Esophagus muscularis mucosa (tissue), 4 donors: ENCODE data around the gene MINPP1. TPM values are rescaled to one million over a fixed set of nuclear protein-coding genes. Genes with fewer than 3 reads are reported as not detected.
A peak's percentile ranks its signal among the peaks of the same experiment; 100 is the strongest.

Experiments
- DNase-seq: peaks from one replicate; pipeline ENCODE4 v3.0.0-alpha.2; 2017; ENCODE audit errors: extremely low spot score
- H3K27ac ChIP-seq, 4 donors: fragments of 200-600 bp; sonication (generic); replicated peaks in 1 of 4; 1 replicate in 3 of 4; 2 replicates in 1 of 4; pipeline ENCODE4 v1.5.1; 2016 to 2019; ENCODE audit warnings: mild to moderate bottlenecking in 1 of 4
- H3K27me3 ChIP-seq, 4 donors: fragments of 200-600 bp; sonication (generic); one replicate each; pipeline versions ENCODE4 v1.5.1 to v1.6.0; 2016 to 2019
- H3K36me3 ChIP-seq, 4 donors: fragments of 200-600 bp; sonication (generic); one replicate each; pipeline ENCODE4 v1.5.1; 2016 to 2019
- H3K4me1 ChIP-seq, 4 donors: fragments of 200-600 bp; sonication (generic); one replicate each; pipeline ENCODE4 v1.5.1; 2016 to 2019
- H3K4me3 ChIP-seq, 4 donors: fragments of 200-600 bp; sonication (generic); 1 replicate in 2 of 4; 2 replicates in 2 of 4; pipeline ENCODE4 v1.5.1; 2016 to 2019; ENCODE audit warnings: mild to moderate bottlenecking in 4 of 4, moderate library complexity in 1 of 4
- H3K9me3 ChIP-seq, 4 donors: fragments of 200-600 bp; sonication (generic); 1 replicate in 3 of 4; 2 replicates in 1 of 4; pipeline ENCODE4 v1.5.1; 2016 to 2019
- EP300 ChIP-seq: sonication (generic); formaldehyde crosslinking; IDR thresholded peaks from one replicate; pipeline ENCODE4 v1.6.1; 2017; ENCODE audit warnings: antibody characterized with exemption
- POLR2A ChIP-seq: fragments of 450-650 bp; IDR thresholded peaks from one replicate; pipeline ENCODE4 v1.6.1; 2017; ENCODE audit warnings: antibody characterized with exemption, moderate library complexity, mild to moderate bottlenecking, low read depth
- POLR2AphosphoS5 ChIP-seq, 2 donors: sonication (generic); formaldehyde crosslinking; IDR thresholded peaks; one replicate each; pipeline ENCODE4 v1.6.1; 2017; ENCODE audit warnings: antibody characterized with exemption in 2 of 2
- WGBS: methylation state at CpG from one replicate; pipeline ENCODE4 v1.1.5; 2018; 5-methylcytosine and 5-hydroxymethylcytosine counted together
- intact Hi-C: fragments of 100-400 bp; cut with DNase I; formaldehyde crosslinking; loops from one replicate; pipeline ENCODE4 v1.15.1; 2023
- total RNA-seq, 4 donors: library from RNA; depleted of rRNA; stranded (reverse); fragments of >200 nt; gene quantifications; one replicate each; pipeline versions ENCODE4 v1.1.0 to v1.2.1, GENCODE V29; 2016
- TF ChIP-seq, protein P1 (sequence below), 3 experiments: fragments of 200-600 bp in 2 of 3; fragments of 450-650 bp in 1 of 3; sonication (generic) in 2 of 3; IDR thresholded peaks; one replicate each; pipeline ENCODE4 v1.5.1; 2017 to 2019; ENCODE audit warnings: antibody characterized with exemption in 3 of 3, mild to moderate bottlenecking in 2 of 3, moderate library complexity in 1 of 3

MINPP1 gene
- total RNA-seq, 4 donors from 2014 or later, result 8.1 to 13.3 (median 11.0) TPM

DNA sequence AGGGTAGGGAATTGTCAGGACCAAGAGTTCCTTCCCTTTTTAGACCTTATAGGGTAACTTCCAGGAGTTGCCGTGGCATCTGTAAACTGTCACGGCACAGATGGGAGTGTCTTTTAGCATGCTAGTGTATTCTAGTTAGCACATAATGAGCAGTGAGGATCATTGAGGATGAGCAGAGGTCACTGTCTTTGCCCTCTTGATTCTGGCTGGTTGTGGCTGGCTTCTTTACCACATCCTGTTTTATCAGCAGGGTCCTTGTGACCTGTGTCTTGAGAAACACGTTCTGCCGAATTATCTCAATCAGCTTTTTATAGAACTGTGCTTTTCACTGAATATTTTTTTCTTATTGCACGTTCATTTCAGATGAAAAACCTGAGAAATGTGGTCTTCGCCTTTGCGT lies 41.5 kb downstream of the MINPP1 start:
- Histone ChIP-seq H3K27me3 (no peaks in the 10 kb centered on the region), H3K27ac (no peak overlapping the region), H3K36me3 (peaks cover 0 to 40% (median 22%) of the 10 kb centered on the region in 4 donors), H3K4me1 (peaks cover 0 to 7% (median 6%) of the 10 kb centered on the region in 4 donors), H3K4me3 (no peak overlapping the region), H3K9me3 (peaks cover 0 to 9% (median 4%) of the 10 kb centered on the region in 4 donors)
- TF ChIP-seq POLR2A (no peak), EP300 (no peak), POLR2AphosphoS5 (IDR thresholded peaks at IDR 0.05) (no peak)
- TF ChIP-seq, protein P1, sequence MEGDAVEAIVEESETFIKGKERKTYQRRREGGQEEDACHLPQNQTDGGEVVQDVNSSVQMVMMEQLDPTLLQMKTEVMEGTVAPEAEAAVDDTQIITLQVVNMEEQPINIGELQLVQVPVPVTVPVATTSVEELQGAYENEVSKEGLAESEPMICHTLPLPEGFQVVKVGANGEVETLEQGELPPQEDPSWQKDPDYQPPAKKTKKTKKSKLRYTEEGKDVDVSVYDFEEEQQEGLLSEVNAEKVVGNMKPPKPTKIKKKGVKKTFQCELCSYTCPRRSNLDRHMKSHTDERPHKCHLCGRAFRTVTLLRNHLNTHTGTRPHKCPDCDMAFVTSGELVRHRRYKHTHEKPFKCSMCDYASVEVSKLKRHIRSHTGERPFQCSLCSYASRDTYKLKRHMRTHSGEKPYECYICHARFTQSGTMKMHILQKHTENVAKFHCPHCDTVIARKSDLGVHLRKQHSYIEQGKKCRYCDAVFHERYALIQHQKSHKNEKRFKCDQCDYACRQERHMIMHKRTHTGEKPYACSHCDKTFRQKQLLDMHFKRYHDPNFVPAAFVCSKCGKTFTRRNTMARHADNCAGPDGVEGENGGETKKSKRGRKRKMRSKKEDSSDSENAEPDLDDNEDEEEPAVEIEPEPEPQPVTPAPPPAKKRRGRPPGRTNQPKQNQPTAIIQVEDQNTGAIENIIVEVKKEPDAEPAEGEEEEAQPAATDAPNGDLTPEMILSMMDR (IDR thresholded peaks at IDR 0.05), result no peak
- 79% methylated on average over 7 of the region's 7 CpGs for WGBS
- intact Hi-C loops, result no loop called here
- no peak for DNase-seq

DNA sequence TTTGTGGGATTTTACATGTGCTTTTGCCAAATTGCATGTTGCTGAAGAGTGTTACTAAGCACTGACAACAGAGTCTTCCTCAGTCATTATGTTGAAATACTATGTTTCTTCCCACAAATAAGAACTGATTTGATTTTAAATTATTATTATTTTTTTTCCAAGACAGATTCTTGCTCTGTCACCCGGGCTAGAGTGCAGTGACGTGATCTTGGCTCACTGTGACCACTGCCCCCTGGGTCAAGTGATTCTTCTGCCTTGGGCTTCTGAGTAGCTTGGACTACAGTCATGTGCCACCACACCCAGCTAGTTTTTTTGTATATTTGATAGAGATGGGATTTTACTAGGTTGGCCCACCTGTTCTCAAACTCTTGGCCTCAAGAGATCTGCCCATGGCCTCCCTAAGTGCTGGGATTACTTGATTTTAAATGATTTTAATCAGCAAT lies 42.3 kb downstream of the MINPP1 start:
- intact Hi-C loops, result no loop called here
- TF ChIP-seq, protein P1 (IDR thresholded peaks at IDR 0.05), result no peak
- TF ChIP-seq POLR2AphosphoS5 (IDR thresholded peaks at IDR 0.05), result no peak
- TF ChIP-seq POLR2A, result no peak
- no peak for TF ChIP-seq EP300

DNA sequence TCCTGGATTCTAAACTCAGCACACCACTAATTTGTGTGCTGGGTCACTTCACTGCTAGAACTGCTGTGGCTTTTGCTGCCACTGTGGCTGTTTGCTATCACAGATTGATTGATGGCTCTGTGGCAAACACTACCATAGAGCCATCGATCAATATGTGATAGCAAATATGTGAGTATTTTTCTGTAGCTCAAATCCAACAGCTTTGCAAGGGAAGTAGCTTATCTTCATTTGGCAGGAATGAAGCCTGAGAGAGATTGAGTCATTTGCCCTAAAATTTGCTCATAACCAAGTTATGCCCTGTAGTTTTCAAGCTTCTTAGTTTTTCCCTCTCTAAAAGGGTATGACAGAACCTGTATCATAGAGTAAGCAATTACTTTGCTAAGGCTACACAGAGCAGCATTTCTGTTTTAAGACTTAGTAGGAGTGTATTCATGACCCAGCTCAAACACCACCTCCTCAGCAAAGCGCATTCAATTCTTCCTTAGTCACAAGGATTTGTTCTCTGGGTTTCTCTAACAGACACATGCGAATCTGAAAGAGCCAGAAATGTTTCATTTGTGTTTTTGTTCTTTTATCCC lies 43.1 kb downstream of the MINPP1 start:
- Histone ChIP-seq H3K9me3 (peaks cover 0 to 8% (median 3%) of the 10 kb centered on the region in 4 donors), H3K4me1 (peaks cover 7 to 12% (median 10%) of the 10 kb centered on the region in 4 donors), H3K36me3 (peaks cover 0 to 34% (median 16%) of the 10 kb centered on the region in 4 donors), H3K27me3 (no peaks in the 10 kb centered on the region), H3K27ac (peak overlapping the region in 1 of 4 donors; percentile 14), H3K4me3 (no peak overlapping the region)
- no peak for DNase-seq
- TF ChIP-seq, protein P1 (IDR thresholded peaks at IDR 0.05), result no peak
- TF ChIP-seq POLR2A, result no peak
- no peak for TF ChIP-seq POLR2AphosphoS5 (IDR thresholded peaks at IDR 0.05)
- TF ChIP-seq EP300, result no peak
- 69% methylated on average over 3 of the region's 3 CpGs for WGBS
- intact Hi-C loops, result no loop called here

More for the DNA sequence above, 42.3 kb downstream of the MINPP1 start:
- no peak for DNase-seq
- Histone ChIP-seq H3K4me3 (no peak overlapping the region), H3K27me3 (no peaks in the 10 kb centered on the region), H3K27ac (peak overlapping the region in 1 of 4 donors; percentile 14), H3K9me3 (peaks cover 0 to 9% (median 4%) of the 10 kb centered on the region in 4 donors), H3K36me3 (peaks cover 0 to 36% (median 18%) of the 10 kb centered on the region in 4 donors), H3K4me1 (peaks cover under 1 to 7% (median 6%) of the 10 kb centered on the region in 4 donors)
- WGBS, result 86% methylated on average over 2 of the region's 2 CpGs

DNA sequence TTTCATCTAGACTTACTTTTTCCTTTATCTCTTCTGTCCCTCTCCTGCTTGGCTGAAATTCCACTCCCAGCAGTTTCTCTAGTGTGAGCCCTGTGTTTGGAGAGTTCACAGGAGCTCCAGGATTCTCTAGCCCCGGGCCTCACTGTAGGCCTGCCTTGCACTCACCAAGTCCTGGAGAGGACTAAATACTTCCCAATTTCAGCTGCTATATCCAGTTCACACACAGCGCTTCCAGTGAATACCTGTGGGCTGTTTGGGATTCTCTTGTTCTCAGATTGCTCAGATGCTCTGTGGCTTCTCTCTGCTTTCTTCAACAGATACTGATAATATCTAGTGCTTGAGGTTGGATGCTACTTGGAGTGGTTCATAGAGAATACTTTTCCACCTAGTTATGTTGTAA lies 46.0 kb downstream of the MINPP1 start:
- Histone ChIP-seq H3K27me3 (no peaks in the 10 kb centered on the region), H3K9me3 (no peaks in the 10 kb centered on the region), H3K27ac (no peak overlapping the region), H3K4me1 (peaks cover 7 to 12% (median 9%) of the 10 kb centered on the region in 4 donors), H3K4me3 (no peak overlapping the region), H3K36me3 (peaks cover 0 to 24% (median 15%) of the 10 kb centered on the region in 4 donors)
- 100% methylated on average over 2 of the region's 2 CpGs for WGBS
- TF ChIP-seq POLR2A (no peak), EP300 (no peak), POLR2AphosphoS5 (IDR thresholded peaks at IDR 0.05) (no peak)
- TF ChIP-seq, protein P1 (IDR thresholded peaks at IDR 0.05), result no peak
- no peak for DNase-seq
- intact Hi-C loops, result no loop called here
